KMS-11 (cell line): ENCODE measurements around the gene ELMOD3.
"Not testable (repeated sequence)": the region's sequence is repeated elsewhere in the genome, so short reads cannot be mapped to it uniquely, and the experiment has no call there.

ENCODE experiments used
- H2AFZ ChIP-seq: fragments of 200-600 bp; sonication (generic); 2 replicates; pipeline ENCODE4 v1.6.1; 2016; ENCODE audit warnings: antibody characterized with exemption, mixed run types, low read depth
- H3K27ac ChIP-seq: fragments of 200-600 bp; sonication (generic); 2 replicates; pipeline ENCODE4 v1.6.1; 2016; ENCODE audit warnings: mild to moderate bottlenecking, mixed run types
- H3K27me3 ChIP-seq: fragments of 200-600 bp; sonication (generic); 2 replicates; pipeline ENCODE4 v1.6.1; 2017; ENCODE audit warnings: mild to moderate bottlenecking, low read depth, mixed run types, moderate library complexity; ENCODE audit not compliant: insufficient read depth
- H3K36me3 ChIP-seq: fragments of 200-600 bp; sonication (generic); 2 replicates; pipeline ENCODE4 v1.6.1; 2017; ENCODE audit warnings: mild to moderate bottlenecking, mixed run types; ENCODE audit not compliant: insufficient read depth
- H3K4me1 ChIP-seq: fragments of 200-600 bp; sonication (generic); 2 replicates; pipeline ENCODE4 v1.6.1; 2016; ENCODE audit warnings: mild to moderate bottlenecking, low read depth, mixed run types; ENCODE audit not compliant: poor library complexity, severe bottlenecking
- H3K4me2 ChIP-seq: fragments of 200-600 bp; sonication (generic); 2 replicates; pipeline ENCODE4 v1.7.0; 2016; ENCODE audit warnings: mild to moderate bottlenecking, mixed run types
- H3K4me3 ChIP-seq: fragments of 200-600 bp; sonication (generic); IDR thresholded peaks from 2 replicates; pipeline ENCODE4 v1.6.1; 2017; ENCODE audit warnings: low read depth, low read length, mixed read lengths; ENCODE audit not compliant: insufficient read depth
- H3K79me2 ChIP-seq: fragments of 200-600 bp; sonication (generic); 2 replicates; pipeline ENCODE4 v1.6.1; 2016; ENCODE audit warnings: low read depth, mixed run types; ENCODE audit not compliant: insufficient read depth
- H3K9ac ChIP-seq: fragments of 200-600 bp; sonication (generic); 2 replicates; pipeline ENCODE4 v1.6.1; 2016; ENCODE audit warnings: mild to moderate bottlenecking, mixed run types
- H4K20me1 ChIP-seq: fragments of 200-600 bp; sonication (generic); 2 replicates; pipeline ENCODE4 v1.6.1; 2016; ENCODE audit warnings: mild to moderate bottlenecking, mixed run types; ENCODE audit not compliant: insufficient read depth
- CTCF ChIP-seq: fragments of 200-600 bp; sonication (generic); conservative IDR thresholded peaks from 2 replicates; pipeline ENCODE4 v1.6.1; 2017; ENCODE audit warnings: low read depth, mild to moderate bottlenecking, antibody characterized with exemption, low read length, moderate library complexity, mixed read lengths

ELMOD3 gene

DNA sequence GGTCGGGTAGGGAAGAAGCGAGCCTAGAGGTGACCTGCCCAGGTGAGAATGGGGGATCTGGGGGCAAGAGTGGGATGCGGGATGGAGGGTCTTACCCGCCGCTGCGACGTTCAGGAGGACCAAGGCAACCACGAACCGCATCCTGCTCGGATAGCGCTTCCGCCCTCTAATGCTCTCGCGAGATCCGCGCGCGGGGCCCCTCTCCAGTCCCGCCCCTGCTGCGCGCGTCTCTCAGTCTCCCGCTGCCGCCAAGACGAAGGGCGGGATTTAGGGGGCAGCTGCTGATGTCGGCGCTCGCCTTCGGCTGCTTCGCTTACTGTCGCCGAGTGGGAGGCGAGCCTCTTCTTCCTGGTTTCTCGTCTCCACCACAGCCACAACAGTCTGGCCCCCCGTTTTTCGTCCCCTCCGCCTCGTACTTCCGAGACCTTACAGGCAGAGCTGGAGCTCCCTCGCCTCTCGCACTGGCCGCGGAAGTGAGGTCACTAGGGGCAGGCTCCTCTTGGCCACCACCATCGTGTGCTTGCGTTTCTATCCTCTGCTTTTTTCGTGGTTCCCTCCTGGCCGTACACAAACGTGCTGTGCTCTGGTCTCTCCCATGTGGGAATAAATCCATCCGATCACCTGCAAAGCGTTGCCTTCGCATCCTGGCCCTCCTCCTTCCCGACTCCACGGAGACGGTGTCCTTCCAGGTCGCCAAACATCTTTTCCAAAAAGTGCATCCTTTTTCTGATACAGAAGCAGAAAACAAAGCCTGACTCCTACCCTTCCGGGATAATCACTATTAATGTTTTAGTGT is 26.5 kb upstream of the ELMOD3 start, which contains the start of gene TGOLN2:
TSS of gene TGOLN2 (minus strand) at position 168 of the 796 bp plus-strand sequence. CDS start at position 141, 27 bp downstream.
- TF ChIP-seq CTCF, result no peak
- Histone ChIP-seq H3K4me2 (peak within 1 kb of the TSS; percentile 83), H3K27me3 (no peaks in the 10 kb centered on the region), H3K27ac (peak within 1 kb of the TSS; percentile 79), H3K79me2 (peaks cover 41% of the 10 kb centered on the region), H3K36me3 (no peaks in the 10 kb centered on the region; the same call in 1 of the 2 replicates), H4K20me1 (0 out of 2 replicates have a peak, but pooled peaks cover 8% of the 10 kb centered on the region), H3K4me1 (peaks cover 49% of the 10 kb centered on the region), H2AFZ (peak within 1 kb of the TSS; percentile 64), H3K9ac (peak within 1 kb of the TSS; percentile 93), H3K4me3 (peak within 1 kb of the TSS; percentile 55)

DNA sequence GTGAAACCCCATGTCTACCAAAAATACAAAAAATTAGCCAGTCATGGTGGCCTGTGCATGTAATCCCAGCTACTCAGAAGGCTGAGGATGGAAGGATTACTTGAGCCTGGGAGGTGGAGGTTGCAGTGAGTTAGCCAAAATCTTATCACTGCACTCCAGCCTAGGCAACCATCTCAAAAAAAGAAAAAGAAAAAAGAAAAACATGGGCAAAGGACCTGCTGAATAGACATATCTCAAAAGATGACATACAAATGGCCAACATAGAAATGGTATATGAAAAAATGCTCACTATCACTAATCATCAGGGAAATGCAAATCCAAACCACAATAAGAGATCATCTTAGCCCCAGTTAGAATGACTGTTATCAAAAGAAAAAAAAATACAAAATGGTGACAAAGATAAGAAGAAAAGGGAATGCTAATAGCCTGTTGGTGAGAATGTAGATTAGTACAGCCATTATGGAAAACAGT is 25.4 kb upstream of the ELMOD3 start:
- H3K9ac ChIP-seq, result peak overlapping the region; percentile 93; the same call in 1 of the 2 replicates
- no peak for TF ChIP-seq CTCF

GRCh38 chr2:85329701-85330100 is 24.9 kb upstream of the ELMOD3 start:
- not testable (repeated sequence) for H3K27ac ChIP-seq, H4K20me1 ChIP-seq, H3K36me3 ChIP-seq, H3K4me2 ChIP-seq, H3K27me3 ChIP-seq, H2AFZ ChIP-seq, H3K4me3 ChIP-seq, H3K9ac ChIP-seq
- Histone ChIP-seq H3K4me1 (peaks cover 47% of the 10 kb centered on the region), H3K79me2 (peaks cover 30% of the 10 kb centered on the region)

More for the DNA sequence above, 25.4 kb upstream of the ELMOD3 start:
- no peaks in the 10 kb centered on the region; the same call in 1 of the 2 replicates for H3K36me3 ChIP-seq
- H4K20me1 ChIP-seq, result 0 out of 2 replicates have a peak, but pooled peaks cover 8% of the 10 kb centered on the region
- H2AFZ ChIP-seq, result no peak overlapping the region
- peaks cover 35% of the 10 kb centered on the region for H3K79me2 ChIP-seq
- peak overlapping the region; percentile 83 for H3K4me2 ChIP-seq
- no peak overlapping the region for H3K4me3 ChIP-seq
- no peaks in the 10 kb centered on the region for H3K27me3 ChIP-seq
- no peak overlapping the region for H3K27ac ChIP-seq
- peaks cover 49% of the 10 kb centered on the region for H3K4me1 ChIP-seq

- Histone ChIP-seq H3K79me2 (peaks cover 16% of the 10 kb centered on the region), H3K27me3 (no peaks in the 10 kb centered on the region), H3K4me3 (peak overlapping the region; percentile 50), H2AFZ (peak overlapping the region; percentile 15; the same call in 1 of the 2 replicates), H3K27ac (peak overlapping the region; percentile 21; the same call in 1 of the 2 replicates), H3K4me1 (peaks cover 33% of the 10 kb centered on the region), H3K9ac (no peak overlapping the region), H3K36me3 (no peaks in the 10 kb centered on the region; the same call in 1 of the 2 replicates), H3K4me2 (peak overlapping the region; percentile 3; the same call in 1 of the 2 replicates), H4K20me1 (0 out of 2 replicates have a peak, but pooled peaks cover 6% of the 10 kb centered on the region)
- no peak for TF ChIP-seq CTCF
Measured at GRCh38 chr2:85330839-85331636, 23.5 kb upstream of the ELMOD3 start.

GRCh38 chr2:85333877-85334276 is 20.7 kb upstream of the ELMOD3 start:
- H3K4me2 ChIP-seq, H3K4me3 ChIP-seq, H3K27me3 ChIP-seq, H3K36me3 ChIP-seq, H2AFZ ChIP-seq, H3K27ac ChIP-seq, H3K79me2 ChIP-seq, H4K20me1 ChIP-seq, H3K9ac ChIP-seq: not testable (repeated sequence)
- peaks cover 20% of the 10 kb centered on the region for H3K4me1 ChIP-seq
